ENCODE results near the gene FGF22.
"Not testable (repeated sequence)": the region's sequence is repeated elsewhere in the genome, so short reads cannot be mapped to it uniquely, and the experiment has no call there.

The FGF22 gene

DNA sequence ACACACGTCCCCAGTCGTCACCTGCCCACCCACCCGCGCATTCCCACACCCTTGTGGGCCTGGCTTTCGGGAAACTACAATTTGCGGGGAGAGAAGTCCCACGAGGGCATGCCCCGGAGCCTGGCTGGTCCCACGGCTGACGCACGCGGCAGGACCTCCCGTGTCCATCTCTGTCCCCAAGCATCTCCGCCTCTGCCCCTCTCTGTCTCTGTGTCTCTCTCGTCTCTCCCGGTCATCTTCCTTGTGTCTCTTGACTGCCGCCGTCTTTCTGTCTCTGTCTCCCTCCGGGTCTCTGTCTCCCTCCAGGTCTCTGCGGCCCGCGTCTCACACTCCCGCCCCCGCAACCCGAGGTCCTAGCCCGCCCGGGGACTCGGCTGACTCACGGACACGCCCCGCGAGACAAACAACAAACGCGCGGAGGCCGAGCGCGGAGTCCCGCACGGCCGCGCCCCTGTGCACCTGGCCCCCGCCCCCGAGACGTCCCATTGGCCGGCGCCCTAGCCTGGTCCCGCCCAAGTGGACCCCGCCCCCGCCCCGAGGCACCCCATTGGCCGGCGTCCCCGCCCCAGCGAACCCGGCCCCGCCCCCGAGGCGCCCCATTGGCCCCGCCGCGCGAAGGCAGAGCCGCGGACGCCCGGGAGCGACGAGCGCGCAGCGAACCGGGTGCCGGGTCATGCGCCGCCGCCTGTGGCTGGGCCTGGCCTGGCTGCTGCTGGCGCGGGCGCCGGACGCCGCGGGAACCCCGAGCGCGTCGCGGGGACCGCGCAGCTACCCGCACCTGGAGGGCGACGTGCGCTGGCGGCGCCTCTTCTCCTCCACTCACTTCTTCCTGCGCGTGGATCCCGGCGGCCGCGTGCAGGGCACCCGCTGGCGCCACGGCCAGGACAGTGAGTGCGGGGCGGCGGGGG is at the start of gene FGF22:
Gene FGF22 (plus strand): TSS at position 627 of the 908 bp plus-strand sequence. CDS start 47 bp downstream, at position 674.
- DNase-seq (ENCODE audit: low spot score) = peak; percentile 94

DNA sequence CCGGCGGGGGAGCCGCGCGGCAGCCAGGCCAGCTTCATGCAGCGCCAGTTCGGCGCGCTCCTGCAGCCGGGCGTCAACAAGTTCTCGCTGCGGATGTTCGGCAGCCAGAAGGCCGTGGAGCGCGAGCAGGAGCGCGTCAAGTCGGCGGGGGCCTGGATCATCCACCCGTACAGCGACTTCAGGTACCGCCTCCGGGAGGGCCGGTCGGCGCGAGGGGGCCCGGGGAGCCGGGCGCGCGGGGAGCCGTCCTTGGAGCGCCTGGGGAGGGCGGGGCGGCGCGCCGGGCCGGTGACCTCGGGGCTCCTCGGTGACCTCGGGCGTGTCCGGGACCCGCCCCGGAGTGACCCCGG is 49.3 kb upstream of the FGF22 start:
- DNase-seq (ENCODE audit: low spot score) = no peak

DNA sequence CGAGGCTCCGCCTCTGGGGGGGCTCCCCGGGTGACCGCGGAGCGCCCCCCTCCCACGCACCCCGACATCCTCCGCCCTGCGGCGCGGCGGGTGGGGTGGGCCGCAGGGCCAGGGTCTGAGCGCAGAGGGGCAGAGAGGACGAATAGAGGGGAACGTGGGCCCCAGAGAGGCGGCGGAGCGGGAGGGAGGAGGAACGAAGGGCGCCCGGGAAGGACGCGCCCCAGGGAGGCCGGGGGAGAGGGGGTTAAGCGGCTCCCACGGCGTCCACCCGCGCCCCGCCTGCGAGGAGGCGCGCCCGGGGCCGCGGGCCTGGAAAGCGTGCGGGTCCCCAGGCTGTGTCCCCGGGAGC is 49.0 kb upstream of the FGF22 start:
- DNase-seq (ENCODE audit: low spot score) = no peak

DNA sequence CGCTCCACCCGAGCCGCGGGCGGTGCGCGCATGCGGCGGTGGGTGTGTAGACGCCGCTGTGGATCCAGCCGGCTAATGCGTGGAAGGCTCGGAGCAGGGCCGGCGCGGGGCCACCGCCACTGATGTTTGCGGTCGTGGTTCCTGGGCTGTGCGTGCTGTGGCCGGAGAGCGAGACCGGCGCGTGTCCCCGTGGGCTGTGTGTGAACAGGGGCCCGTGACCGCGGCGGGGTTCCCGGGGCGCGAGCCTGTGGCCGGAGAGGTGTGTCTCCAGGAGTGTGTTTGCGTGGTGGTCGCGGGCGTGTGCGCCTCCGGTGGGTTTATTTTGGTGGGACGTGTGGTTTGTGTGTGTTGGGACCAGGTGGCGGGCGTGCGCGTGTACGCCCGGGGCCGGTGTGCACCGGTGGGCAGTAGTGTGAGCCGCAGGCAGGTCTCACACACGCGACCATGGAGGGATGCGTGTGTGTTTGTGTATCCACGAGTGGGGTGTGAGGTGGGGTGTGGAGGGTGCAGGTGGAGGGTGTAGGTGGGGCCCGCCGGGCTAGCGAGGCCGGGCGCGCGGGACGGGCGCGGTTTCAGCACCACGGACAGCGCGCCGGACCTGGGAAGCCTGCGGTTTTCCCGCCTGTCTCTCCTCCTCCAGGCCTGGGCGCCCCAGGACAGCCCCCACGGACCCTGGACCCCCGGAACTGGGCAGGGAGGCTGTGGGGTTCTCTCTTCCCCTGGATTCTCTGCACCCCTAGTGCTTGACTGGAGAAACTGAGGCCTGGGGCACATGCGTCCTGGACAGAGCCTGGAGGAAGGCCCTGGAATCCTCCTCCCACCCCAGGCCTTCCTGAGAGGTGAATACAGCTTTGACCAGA is 48.4 kb upstream of the FGF22 start:
- DNase-seq (ENCODE audit: low spot score) = no peak

DNA sequence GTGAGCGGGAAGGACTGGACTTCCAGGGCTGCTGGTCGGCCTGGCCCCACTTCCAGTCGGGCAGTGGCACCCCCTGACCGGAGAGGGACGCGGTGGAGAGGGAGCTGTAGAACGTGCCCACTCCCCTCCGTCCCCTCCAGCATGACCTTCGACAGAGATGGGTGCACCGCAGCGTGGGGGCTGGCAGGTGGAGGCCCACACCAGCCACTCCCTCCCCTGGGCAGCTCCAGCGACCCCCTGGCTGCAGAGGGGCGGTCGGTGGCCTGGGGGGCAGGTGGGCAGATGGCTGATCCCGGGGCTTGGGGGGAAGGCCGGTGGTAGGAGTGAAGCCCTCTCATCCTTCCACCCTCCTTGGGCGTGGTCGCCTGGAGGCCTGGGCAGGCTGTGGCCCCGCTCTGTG is 47.6 kb upstream of the FGF22 start:
- no peak for DNase-seq (ENCODE audit: low spot score)

DNA sequence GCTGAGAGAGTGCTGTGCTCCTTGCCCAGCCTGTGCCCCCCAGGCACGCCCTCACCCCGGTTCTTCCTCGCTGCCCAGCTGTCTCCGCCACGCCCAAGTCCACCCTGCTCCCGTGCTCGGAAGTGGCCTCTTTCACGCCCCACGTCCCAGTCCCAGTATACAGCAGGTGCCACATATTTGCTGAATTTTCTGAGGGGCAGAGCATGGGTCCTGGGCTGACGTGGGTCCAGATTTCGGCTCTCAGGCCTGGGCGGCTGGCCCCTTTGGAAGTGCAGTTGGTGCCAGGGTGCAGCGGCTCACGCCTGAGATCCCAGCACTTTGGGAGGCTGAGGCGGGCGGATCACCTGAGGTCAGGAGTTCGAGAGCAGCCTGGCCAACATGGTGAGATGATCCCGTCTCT is 46.6 kb upstream of the FGF22 start:
- DNase-seq (ENCODE audit: low spot score) = no peak

DNA sequence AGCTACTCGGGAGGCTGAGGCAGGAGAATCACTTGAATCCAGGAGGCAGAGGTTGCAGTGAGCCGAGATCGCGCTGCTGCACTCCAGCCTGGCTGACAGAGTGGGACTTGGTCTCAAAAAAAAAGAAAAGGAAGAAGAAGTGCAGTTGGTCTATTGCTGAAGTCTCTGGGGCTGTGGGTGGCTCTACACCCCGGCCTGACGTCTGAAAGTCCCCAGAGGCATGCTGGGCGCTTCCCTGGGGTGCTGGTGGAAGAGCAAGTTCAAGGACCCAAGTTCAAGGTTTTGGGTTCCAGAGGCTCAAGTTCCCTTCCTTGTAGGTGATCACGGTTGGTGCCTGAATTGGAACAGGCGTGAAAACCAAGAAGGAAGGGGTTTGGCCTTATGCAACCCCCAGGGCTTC is 46.2 kb upstream of the FGF22 start:
- DNase-seq (ENCODE audit: low spot score) = no peak

DNA sequence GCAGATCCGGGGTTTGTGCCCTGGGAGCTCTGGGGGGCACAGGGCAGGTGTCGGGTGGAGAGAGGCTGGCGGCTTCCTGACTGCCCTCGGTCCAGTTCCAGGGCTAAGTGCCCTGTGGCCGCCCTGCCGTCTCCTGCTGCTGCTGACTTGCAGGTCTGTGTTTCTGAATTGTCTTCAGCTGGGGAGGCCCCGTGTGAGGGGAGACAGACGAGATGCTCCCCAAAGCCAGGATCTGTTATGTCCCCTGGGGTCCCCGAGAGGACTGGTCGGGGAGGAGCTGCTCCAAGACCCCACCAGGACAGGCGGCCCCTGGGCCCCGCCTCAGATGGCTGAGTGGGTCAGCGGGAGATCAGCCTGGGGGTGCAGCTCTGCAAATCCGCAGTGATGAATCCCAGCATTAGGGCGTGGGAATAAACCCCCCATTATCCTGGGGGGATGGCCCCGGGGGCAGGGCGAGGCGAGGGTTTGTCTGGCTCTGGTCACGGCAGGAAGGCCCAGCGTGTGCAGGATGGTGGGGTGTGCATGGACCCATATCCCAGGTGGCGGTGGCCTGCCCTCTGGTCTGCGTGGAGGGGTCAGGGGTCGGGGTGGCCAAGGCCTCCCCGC is 45.3 kb upstream of the FGF22 start:
- DNase-seq (ENCODE audit: low spot score) = no peak

DNA sequence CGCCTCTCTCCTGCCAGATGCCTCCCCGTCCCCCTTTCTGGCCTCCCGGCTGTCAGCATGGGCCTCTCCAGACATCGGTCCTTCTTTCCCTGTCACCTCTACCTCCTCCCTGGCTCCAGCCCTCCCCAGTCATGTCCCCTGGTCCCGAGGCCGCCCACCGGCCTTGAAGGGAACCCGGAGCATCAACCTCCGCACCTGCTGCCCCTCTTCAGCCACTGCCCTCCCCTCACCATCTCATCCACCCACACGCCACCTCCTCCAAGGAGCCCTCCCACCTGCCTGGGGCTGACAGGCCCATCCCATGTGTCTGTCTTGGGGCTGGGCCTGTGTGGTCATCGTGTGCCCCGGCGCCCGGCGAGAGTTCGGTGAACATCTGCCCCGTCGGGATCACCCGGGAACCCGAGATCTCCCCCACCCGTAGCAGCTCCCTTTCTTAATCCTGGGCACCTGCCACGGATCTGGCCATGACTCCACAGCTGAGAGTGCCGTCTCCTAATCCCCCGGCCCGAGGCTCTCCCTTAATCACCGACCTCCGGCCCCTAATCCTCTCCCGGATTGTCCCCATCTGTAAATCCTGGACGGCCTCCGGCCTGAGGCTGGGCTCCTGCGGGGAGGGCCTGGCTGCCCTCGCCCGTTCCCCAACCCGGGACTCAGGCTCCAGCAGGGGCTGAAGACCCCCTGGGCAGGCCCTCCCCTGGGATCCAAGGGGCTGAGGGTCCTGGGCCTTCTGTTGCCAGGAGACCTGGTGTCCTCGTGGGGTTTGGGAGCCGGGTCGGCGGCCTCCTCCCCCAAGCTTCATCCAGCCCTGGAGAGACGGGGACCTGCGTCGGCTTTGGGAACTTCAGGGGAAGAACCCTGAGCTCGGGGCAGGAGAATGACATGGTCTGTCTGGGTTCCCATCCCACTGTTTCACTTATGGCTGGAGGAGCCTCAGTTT is 44.1 kb upstream of the FGF22 start:
- DNase-seq (ENCODE audit: low spot score) = no peak

DNA sequence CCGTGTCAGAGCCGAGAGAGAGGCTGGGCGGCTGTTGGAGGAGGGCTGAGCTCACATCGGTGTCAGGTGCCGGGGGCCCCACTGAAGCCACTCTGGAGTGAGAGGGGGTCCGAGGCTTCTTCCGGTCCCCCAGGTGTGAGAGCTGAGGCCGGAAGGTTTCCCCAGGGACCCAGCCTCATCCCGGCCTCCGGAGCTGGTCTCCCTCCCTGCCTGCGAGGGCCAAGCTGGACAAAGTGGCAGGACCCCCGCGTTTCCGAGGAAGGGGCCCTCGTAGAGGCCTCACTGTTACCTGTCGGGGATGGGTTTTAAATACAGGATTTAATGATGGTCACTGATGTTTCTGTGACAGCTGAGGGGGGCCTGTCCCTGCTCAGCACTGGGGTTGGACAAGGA is 43.4 kb upstream of the FGF22 start:
- no peak for DNase-seq (ENCODE audit: low spot score)

DNA sequence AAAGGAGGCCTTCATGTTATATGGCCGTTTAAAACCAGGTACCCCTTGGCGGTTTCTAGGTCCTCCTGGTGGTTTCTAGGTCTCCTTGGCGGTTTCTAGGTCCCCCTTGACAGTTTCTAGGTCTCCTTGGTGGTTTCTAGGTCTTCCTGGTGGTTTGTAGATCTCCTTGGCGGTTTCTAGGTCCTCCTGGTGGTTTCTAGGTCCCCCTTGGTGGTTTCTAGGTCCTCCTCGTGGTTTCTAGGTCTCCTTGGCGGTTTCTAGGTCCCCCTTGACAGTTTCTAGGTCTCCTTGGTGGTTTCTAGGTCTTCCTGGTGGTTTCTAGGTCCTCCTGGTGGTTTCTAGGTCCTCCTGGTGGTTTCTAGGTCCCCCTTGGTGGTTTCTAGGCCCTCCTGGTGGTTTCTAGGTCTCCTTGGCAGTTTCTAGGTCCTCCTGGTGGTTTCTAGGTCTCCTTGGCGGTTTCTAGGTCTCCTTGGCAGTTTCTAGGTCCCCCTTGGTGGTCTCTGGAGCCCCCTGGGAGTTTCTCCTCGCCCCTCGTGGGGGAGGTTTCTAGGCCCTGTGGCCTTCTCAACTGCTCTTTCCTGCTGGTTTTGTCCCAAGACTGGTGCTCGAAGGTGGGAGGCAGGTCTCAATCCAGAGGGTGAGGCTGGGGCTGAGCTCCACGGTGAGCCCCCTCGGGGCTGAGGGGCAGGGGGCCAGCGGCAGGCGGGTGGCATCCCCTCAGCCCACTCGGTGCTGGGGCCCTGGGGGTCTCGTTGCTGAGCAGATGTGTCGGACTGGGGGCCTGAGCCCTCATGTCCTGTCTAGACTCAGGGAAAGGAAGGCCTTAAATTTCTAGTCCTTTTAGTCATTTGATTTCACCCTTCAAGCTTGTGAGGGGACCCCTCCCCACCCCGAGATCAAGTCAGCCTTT is 42.0 kb upstream of the FGF22 start:
- DNase-seq (ENCODE audit: low spot score) = no peak

DNA sequence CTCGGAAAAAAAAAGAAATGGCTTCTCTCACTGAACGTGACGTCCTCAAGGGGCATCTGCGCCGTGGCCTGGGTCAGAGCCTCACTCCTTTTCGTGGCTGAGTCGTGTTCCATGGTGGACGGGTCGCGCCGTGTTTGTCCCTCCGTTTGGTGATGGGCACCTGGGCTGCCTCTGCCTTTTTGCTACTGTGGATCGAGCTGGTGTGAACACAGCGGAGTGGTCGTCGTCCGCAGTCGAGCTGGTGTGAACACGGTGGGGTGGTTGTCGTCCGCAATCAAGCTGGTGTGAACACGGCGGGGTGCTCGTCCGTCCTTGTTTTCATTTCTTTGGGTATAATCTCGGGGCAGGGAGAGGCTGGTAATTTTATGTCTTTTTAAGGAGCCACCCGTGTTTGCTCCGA is 38.4 kb upstream of the FGF22 start:
- DNase-seq (ENCODE audit: low spot score) = no peak

DNA sequence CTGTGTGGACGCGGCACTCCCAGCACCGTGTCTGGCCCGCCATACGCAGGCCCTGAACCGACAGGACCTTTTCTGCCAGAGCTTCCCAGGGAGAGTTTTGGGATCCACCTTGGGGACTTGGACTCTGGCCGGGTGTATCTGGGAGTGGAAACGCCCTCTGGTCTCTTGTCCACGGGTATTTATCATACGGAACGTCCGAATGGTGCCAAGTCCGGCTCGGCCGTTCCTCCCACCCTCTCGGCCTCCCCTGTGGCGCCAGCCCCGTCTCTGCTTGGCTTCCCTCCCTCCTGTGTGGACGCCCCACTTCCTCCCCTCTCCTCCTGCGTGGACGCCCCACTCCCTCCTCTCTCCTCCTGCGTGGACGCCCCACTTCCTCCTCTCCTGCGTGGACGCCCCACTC is 37.9 kb upstream of the FGF22 start:
- DNase-seq (ENCODE audit: low spot score) = no peak

DNA sequence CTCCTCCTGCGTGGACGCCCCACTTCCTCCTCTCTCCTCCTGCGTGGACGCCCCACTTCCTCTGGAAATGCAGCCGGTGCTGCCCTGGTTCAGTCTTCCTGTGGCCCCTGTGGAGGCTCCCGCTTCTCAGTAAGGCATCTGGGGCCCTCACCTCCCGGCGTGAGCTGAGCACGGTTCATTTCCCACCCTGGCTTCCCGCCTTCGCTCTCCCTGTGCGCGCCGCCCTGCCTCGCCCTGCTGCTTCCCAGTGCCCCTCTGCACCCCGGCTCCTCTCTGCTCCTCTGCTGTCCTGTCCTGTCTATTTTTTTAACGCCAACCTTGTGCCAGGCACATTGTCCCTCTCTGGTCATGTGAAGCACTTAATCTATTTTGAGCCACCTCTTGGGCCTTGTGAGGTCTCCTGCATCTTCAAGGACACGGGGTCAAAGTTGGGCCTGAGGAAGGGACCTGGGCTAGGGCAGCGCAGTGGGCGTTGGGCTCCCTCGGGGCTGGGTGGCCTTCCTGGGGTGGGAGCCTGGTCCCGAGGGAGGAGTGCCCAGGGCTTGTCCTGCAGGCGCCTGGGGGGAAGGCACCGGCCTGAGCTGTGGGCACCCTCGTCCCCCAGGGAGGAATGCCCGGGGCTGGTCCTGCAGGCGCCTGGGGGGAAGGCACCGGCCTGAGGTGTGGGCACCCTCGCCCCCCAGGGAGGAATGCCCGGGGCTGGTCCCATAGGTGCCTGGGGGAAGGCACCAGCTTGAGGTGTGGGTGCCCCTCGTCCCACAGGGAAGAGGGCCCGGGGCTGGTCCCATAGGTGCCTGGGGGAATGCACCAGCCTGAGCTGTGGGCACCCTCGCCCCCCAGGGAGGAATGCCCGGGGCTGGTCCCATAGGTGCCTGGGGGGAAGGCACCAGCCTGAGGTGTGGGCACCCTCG is 37.0 kb upstream of the FGF22 start:
- DNase-seq (ENCODE audit: low spot score) = no peak

DNA sequence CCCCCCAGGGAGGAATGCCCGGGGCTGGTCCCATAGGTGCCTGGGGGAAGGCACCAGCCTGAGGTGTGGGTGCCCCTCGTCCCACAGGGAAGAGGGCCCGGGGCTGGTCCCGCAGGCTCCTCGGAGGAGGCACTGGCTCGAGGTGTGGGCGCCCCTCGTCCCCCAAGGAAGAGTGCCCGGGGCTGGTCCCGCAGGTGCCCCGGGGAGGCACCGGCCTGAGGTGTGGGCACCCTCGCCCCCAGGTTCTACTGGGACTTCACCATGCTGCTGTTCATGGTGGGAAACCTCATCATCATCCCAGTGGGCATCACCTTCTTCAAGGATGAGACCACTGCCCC is 36.4 kb upstream of the FGF22 start:
- not testable (repeated sequence) for DNase-seq (ENCODE audit: low spot score)

DNA sequence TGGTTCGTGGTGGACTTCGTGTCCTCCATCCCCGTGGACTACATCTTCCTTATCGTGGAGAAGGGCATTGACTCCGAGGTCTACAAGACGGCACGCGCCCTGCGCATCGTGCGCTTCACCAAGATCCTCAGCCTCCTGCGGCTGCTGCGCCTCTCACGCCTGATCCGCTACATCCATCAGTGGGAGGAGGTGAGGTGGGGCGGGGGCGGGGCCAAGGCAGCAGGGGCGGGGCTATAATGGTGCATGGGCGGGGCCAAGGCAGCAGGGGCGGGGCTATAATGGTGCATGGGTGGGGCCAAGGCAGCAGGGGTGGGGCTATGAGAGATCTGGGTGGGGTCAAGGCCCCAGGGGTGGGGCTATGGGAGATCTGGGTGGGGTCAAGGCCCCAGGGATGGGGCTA is 35.9 kb upstream of the FGF22 start:
- DNase-seq (ENCODE audit: low spot score) = not testable (repeated sequence)

DNA sequence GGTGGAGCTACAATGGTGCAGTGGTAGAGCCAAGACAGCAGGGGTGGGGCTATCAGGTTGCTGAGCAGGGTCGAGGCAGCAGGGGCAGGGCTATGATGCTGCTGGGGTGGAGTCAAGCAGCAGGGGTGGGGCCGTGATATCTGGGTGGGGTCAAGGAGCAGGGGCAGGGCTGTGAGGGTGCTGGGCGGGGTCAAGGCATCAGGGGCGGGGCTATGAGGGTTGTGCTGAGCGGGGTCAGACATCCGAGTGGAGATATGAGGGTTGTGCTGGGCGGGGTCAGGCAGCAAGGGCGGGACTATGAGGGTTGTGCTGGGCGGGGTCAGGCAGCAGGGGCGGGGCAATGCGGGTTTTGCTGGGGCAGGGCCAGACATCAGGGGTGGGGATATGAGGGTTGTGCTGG is 35.3 kb upstream of the FGF22 start:
- no peak for DNase-seq (ENCODE audit: low spot score)

DNA sequence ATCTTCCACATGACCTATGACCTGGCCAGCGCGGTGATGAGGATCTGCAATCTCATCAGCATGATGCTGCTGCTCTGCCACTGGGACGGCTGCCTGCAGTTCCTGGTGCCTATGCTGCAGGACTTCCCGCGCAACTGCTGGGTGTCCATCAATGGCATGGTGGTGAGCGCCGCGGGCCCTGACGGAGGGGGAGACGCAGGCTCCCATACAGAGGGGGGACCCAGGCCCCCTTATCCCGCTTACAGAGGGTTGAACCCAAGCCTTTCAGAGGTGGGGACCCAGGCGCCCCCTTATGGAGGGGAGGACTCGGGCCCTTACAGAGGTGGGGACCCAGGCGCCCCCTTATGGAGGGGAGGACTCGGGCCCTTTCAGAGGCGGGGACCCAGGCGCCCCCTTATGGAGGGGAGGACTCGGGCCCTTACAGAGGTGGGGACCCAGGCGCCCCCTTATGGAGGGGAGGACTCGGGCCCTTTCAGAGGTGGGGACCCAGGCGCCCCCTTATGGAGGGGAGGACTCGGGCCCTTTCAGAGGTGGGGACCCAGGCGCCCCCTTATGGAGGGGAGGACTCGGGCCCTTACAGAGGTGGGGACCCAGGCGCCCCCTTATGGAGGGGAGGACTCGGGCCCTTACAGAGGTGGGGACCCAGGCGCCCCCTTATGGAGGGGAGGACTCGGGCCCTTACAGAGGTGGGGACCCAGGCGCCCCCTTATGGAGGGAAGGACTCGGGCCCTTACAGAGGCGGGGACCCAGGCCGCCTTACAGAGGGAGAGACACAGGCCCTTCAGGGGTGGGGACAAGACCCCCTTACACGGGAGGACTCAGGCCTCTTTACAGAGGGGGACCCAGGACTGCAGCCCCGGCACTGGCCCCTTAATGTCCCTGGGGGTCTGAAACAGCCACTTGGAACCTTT is 34.4 kb upstream of the FGF22 start:
- not testable (repeated sequence) for DNase-seq (ENCODE audit: low spot score)
